Neural cell (in vitro differentiated cells): ENCODE results near the gene KMT5C. TPM values are rescaled to one million over a fixed set of nuclear protein-coding genes. Genes with fewer than 3 reads are reported as not detected.
"Not testable (repeated sequence)": the region's sequence is repeated elsewhere in the genome, so short reads cannot be mapped to it uniquely, and the experiment has no call there.

Experiments used
- H2AFZ ChIP-seq: fragments of 200-600, 300-800 bp; sonication (generic), shearing (Covaris generic); 2 replicates; pipeline ENCODE4 v1.6.0; 2014; ENCODE audit warnings: low read depth, mild to moderate bottlenecking, antibody characterized with exemption, low read length, moderate library complexity
- H3F3A ChIP-seq: fragments of 200-600 bp; shearing (Covaris generic); 2 replicates; pipeline ENCODE4 v1.6.1; 2016; ENCODE audit warnings: mild to moderate bottlenecking, moderate library complexity, mixed read lengths, antibody characterized with exemption, low read length; ENCODE audit not compliant: insufficient read depth, poor library complexity, severe bottlenecking
- H3K27ac ChIP-seq: fragments of 200-600, 300-800 bp; sonication (generic), shearing (Covaris generic); 2 replicates; pipeline ENCODE4 v1.5.1; 2014; ENCODE audit warnings: mild to moderate bottlenecking, low read length, moderate library complexity
- H3K27me3 ChIP-seq: fragments of 300-800, 200-600 bp; sonication (generic), shearing (Covaris generic); 2 replicates; pipeline ENCODE4 v1.6.0; 2014; ENCODE audit warnings: mild to moderate bottlenecking, low read depth, low read length, moderate library complexity; ENCODE audit not compliant: insufficient read depth
- H3K36me3 ChIP-seq: fragments of 300-800, 200-600 bp; sonication (generic), shearing (Covaris generic); 2 replicates; pipeline ENCODE4 v1.5.1; 2014; ENCODE audit warnings: mild to moderate bottlenecking, antibody characterized with exemption, low read length, moderate library complexity; ENCODE audit not compliant: insufficient read depth
- H3K4me2 ChIP-seq: fragments of 300-800, 200-600 bp; sonication (generic), shearing (Covaris generic); 2 replicates; pipeline ENCODE4 v1.6.0; 2014; ENCODE audit warnings: mild to moderate bottlenecking, low read length
- H3K4me3 ChIP-seq: fragments of 300-800, 200-600 bp; sonication (generic), shearing (Covaris generic); 2 replicates; pipeline ENCODE4 v1.5.1; 2014; ENCODE audit warnings: mild to moderate bottlenecking, low read length, moderate library complexity
- H3K79me2 ChIP-seq: fragments of 200-600 bp; shearing (Covaris generic); replicated peaks from 2 replicates; pipeline ENCODE4 v1.6.0; 2014; ENCODE audit warnings: mild to moderate bottlenecking, low read length, moderate library complexity; ENCODE audit not compliant: insufficient read depth
- H3K9ac ChIP-seq: fragments of 300-800, 200-600 bp; sonication (generic), shearing (Covaris generic); 2 replicates; pipeline ENCODE4 v1.6.1; 2016; ENCODE audit warnings: mild to moderate bottlenecking, low read length, mixed read lengths
- H3K9me2 ChIP-seq: fragments of 200-600 bp; shearing (Covaris generic); 2 replicates; pipeline ENCODE4 v1.6.1; 2016; ENCODE audit warnings: mild to moderate bottlenecking, low read length, mixed read lengths; ENCODE audit not compliant: insufficient read depth
- H3K9me3 ChIP-seq: fragments of 200-600, 300-800 bp; sonication (generic), shearing (Covaris generic); 2 replicates; pipeline ENCODE4 v1.6.1; 2016; ENCODE audit warnings: mild to moderate bottlenecking, mixed run types, low read length, moderate library complexity, mixed read lengths
- H4K20me1 ChIP-seq: fragments of 200-600 bp; shearing (Covaris generic); 2 replicates; pipeline ENCODE4 v1.6.1; 2016; ENCODE audit warnings: mild to moderate bottlenecking, mixed run types; ENCODE audit not compliant: insufficient read depth
- CTCF ChIP-seq: fragments of 450-650 bp; IDR thresholded peaks from 2 replicates; pipeline ENCODE4 v1.5.1; 2014; ENCODE audit warnings: antibody characterized with exemption, mild to moderate bottlenecking, moderate library complexity; ENCODE audit not compliant: poor library complexity, severe bottlenecking
- EP300 ChIP-seq: fragments of 450-650 bp; conservative IDR thresholded peaks from 2 replicates; pipeline ENCODE4 v1.6.1; 2014; ENCODE audit warnings: antibody characterized with exemption, mild to moderate bottlenecking, moderate library complexity; ENCODE audit not compliant: poor library complexity, severe bottlenecking
- EZH2 ChIP-seq: fragments of 200-600, 300-800 bp; shearing (Covaris generic), sonication (generic); IDR thresholded peaks from 2 replicates; pipeline ENCODE4 v1.6.1; 2014; ENCODE audit warnings: antibody characterized with exemption, low read length, borderline replicate concordance, mild to moderate bottlenecking; ENCODE audit not compliant: insufficient read depth, poor library complexity, severe bottlenecking
- MXI1 ChIP-seq: fragments of 450-650 bp; conservative IDR thresholded peaks from 2 replicates; pipeline ENCODE4 v1.6.1; 2014; ENCODE audit warnings: antibody characterized with exemption, mild to moderate bottlenecking; ENCODE audit not compliant: poor library complexity, severe bottlenecking
- POLR2AphosphoS5 ChIP-seq: IDR thresholded peaks from 2 replicates; pipeline ENCODE4 v1.6.1; 2012
- RAD21 ChIP-seq: fragments of 450-650 bp; conservative IDR thresholded peaks from 2 replicates; pipeline ENCODE4 v1.6.1; 2014; ENCODE audit warnings: antibody characterized with exemption, mild to moderate bottlenecking, moderate library complexity
- REST ChIP-seq: IDR thresholded peaks from 2 replicates; pipeline ENCODE4 v1.6.1; 2012; ENCODE audit warnings: borderline replicate concordance
- SMC3 ChIP-seq: fragments of 450-650 bp; conservative IDR thresholded peaks from 2 replicates; pipeline ENCODE4 v1.6.1; 2014; ENCODE audit warnings: antibody characterized with exemption, mild to moderate bottlenecking, moderate library complexity; ENCODE audit not compliant: poor library complexity
- TAF1 ChIP-seq: IDR thresholded peaks from 2 replicates; pipeline ENCODE4 v1.6.1; 2012; ENCODE audit warnings: low read depth
- polyA plus RNA-seq: library from polyadenylated mRNA; depleted of rRNA; stranded (reverse); fragments of >200 nt; gene quantifications from 2 replicates; pipeline ENCODE4 v1.2.3, GENCODE V29; 2014

Gene KMT5C
- polyA plus RNA-seq, 1 donor from 2014 or later = 50.9 TPM

GRCh38 chr19:55325172-55325571, 14.5 kb upstream of the KMT5C start, which contains the start of gene TMEM150B:
Gene TMEM150B (minus strand): TSS chr19:55325341. CDS start chr19:55321036, 4,305 bp downstream.
- TF ChIP-seq EP300 = no peak
- TF ChIP-seq RAD21 = no peak
- TF ChIP-seq REST = no peak
- no peak for TF ChIP-seq CTCF
- no peak for TF ChIP-seq MXI1
- TF ChIP-seq SMC3 = no peak
- no peak for TF ChIP-seq EZH2
- no peak for TF ChIP-seq POLR2AphosphoS5
- TF ChIP-seq TAF1 = no peak
- H3K27me3 ChIP-seq = no peaks in the 10 kb centered on the region
- H3K9me3 ChIP-seq = no peaks in the 10 kb centered on the region
- no peak within 1 kb of the TSS for H3K4me2 ChIP-seq
- H3K79me2 ChIP-seq = no peaks in the 10 kb centered on the region
- H3K27ac ChIP-seq = no peak within 1 kb of the TSS
- no peaks in the 10 kb centered on the region for H3K9me2 ChIP-seq
- no peak within 1 kb of the TSS for H2AFZ ChIP-seq
- H3K36me3 ChIP-seq = no peaks in the 10 kb centered on the region
- H3K9ac ChIP-seq = no peak within 1 kb of the TSS
- no peak within 1 kb of the TSS for H3K4me3 ChIP-seq
- H3F3A ChIP-seq = no peaks in the 10 kb centered on the region
- no peaks in the 10 kb centered on the region for H4K20me1 ChIP-seq

- not testable (repeated sequence) for H3K9me2 ChIP-seq, H4K20me1 ChIP-seq, H3K9me3 ChIP-seq, H3K27me3 ChIP-seq, H3K36me3 ChIP-seq, H2AFZ ChIP-seq, H3K4me2 ChIP-seq, H3K27ac ChIP-seq, H3K79me2 ChIP-seq, H3K9ac ChIP-seq, H3K4me3 ChIP-seq, H3F3A ChIP-seq
Measured at GRCh38 chr19:55328774-55329318, 10.8 kb upstream of the KMT5C start.

GRCh38 chr19:55329791-55330190, 9.9 kb upstream of the KMT5C start:
- not testable (repeated sequence) for H3K4me3 ChIP-seq, H3K9ac ChIP-seq, H3K9me3 ChIP-seq, H3K36me3 ChIP-seq, H3K79me2 ChIP-seq, H3K4me2 ChIP-seq, H4K20me1 ChIP-seq, H3K27ac ChIP-seq, H2AFZ ChIP-seq, H3K9me2 ChIP-seq, H3K27me3 ChIP-seq, H3F3A ChIP-seq
